ENCODE results near the gene C22orf31.

Gene C22orf31

DNA sequence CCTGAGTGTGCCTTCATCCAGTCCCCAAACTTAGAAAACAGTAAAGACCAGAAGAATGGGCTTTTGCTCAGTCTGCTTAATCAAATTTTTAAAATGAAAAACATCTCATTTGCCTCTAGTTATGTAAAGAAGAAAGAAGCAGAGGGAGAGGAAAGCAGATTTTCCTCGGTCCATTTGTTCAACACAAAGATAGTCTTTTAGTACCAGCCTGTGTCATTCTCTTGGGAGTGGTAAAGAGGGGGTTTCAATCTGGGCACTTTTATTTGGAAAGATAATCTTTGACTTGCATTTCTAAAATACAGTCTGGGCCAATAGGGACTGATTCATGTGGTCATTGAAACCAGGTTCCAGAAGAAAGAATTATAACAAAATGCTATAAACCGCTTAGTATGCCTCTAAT, 40.7 kb upstream of the C22orf31 start:
- no peak overlapping the region for H3K4me3 ChIP-seq (ENCODE audit: control insufficient read depth, low read depth, low read length)
- TF ChIP-seq, protein P1, sequence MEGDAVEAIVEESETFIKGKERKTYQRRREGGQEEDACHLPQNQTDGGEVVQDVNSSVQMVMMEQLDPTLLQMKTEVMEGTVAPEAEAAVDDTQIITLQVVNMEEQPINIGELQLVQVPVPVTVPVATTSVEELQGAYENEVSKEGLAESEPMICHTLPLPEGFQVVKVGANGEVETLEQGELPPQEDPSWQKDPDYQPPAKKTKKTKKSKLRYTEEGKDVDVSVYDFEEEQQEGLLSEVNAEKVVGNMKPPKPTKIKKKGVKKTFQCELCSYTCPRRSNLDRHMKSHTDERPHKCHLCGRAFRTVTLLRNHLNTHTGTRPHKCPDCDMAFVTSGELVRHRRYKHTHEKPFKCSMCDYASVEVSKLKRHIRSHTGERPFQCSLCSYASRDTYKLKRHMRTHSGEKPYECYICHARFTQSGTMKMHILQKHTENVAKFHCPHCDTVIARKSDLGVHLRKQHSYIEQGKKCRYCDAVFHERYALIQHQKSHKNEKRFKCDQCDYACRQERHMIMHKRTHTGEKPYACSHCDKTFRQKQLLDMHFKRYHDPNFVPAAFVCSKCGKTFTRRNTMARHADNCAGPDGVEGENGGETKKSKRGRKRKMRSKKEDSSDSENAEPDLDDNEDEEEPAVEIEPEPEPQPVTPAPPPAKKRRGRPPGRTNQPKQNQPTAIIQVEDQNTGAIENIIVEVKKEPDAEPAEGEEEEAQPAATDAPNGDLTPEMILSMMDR (conservative IDR thresholded peaks at IDR 0.05; ENCODE audit: control insufficient read depth, insufficient read depth, low read depth, low read length), result no peak
- DNase-seq (ENCODE audit: low read depth), result no peak

GRCh38 chr22:29098296-29098695, 36.7 kb upstream of the C22orf31 start:
- no peak overlapping the region for H3K4me3 ChIP-seq (ENCODE audit: control insufficient read depth, low read depth, low read length)
- TF ChIP-seq, protein P1 (conservative IDR thresholded peaks at IDR 0.05; ENCODE audit: control insufficient read depth, insufficient read depth, low read depth, low read length), result no peak
- DNase-seq (ENCODE audit: low read depth), result no peak

- H3K4me3 ChIP-seq (ENCODE audit: control insufficient read depth, low read depth, low read length), result no peak overlapping the region
- peak; percentile 42 for DNase-seq (ENCODE audit: low read depth)
- TF ChIP-seq, protein P1 (conservative IDR thresholded peaks at IDR 0.05; ENCODE audit: control insufficient read depth, insufficient read depth, low read depth, low read length), result no peak
Measured at GRCh38 chr22:29096736-29097669, 35.4 kb upstream of the C22orf31 start.

- TF ChIP-seq, protein P1 (conservative IDR thresholded peaks at IDR 0.05; ENCODE audit: control insufficient read depth, insufficient read depth, low read depth, low read length), result no peak
- no peak for DNase-seq (ENCODE audit: low read depth)
- no peak overlapping the region for H3K4me3 ChIP-seq (ENCODE audit: control insufficient read depth, low read depth, low read length)
Measured at GRCh38 chr22:29095459-29095858, 33.8 kb upstream of the C22orf31 start.

GRCh38 chr22:29093501-29094300, 32.1 kb upstream of the C22orf31 start:
- TF ChIP-seq, protein P1 (conservative IDR thresholded peaks at IDR 0.05; ENCODE audit: control insufficient read depth, insufficient read depth, low read depth, low read length), result no peak
- no peak overlapping the region for H3K4me3 ChIP-seq (ENCODE audit: control insufficient read depth, low read depth, low read length)
- DNase-seq (ENCODE audit: low read depth), result peak; percentile 90

GRCh38 chr22:29093030-29093429, 31.4 kb upstream of the C22orf31 start:
- TF ChIP-seq, protein P1 (conservative IDR thresholded peaks at IDR 0.05; ENCODE audit: control insufficient read depth, insufficient read depth, low read depth, low read length), result no peak
- DNase-seq (ENCODE audit: low read depth), result no peak
- H3K4me3 ChIP-seq (ENCODE audit: control insufficient read depth, low read depth, low read length), result no peak overlapping the region
